Endothelial cell of umbilical vein (primary cell): ENCODE data around the gene ZIC5. TPM values are rescaled to one million over a fixed set of nuclear protein-coding genes. Genes with fewer than 3 reads are reported as not detected.

ENCODE experiments used
- BruUV-seq: library from RNA; stranded (reverse); fragments of 400-500 nt; replicated peaks from 2 replicates; lab custom pipeline; 2021; lab: Mats Ljungman, UMichigan
- CTCF ChIA-PET: fragments of 300-600, 350-600 bp; sonication (Branson Sonifier 250); formaldehyde crosslinking; loops from one replicate; lab custom pipeline; 2021; ENCODE audit warnings: antibody characterized with exemption, inconsistent platforms; lab: Charles Lee
- POLR2A ChIA-PET: fragments of 300-600, 350-600 bp; sonication (Branson Sonifier 250); formaldehyde crosslinking; loops from one replicate; lab custom pipeline; 2021; ENCODE audit warnings: antibody characterized with exemption, inconsistent platforms; lab: Charles Lee
- DNase-seq: peaks from one replicate; pipeline ENCODE4 v3.0.0-alpha.2; 2011; ENCODE audit warnings: low read depth, low spot score
- FAIRE-seq: peaks from 2 replicates; lab custom pipeline; 2011; peaks lifted over from hg19 to GRCh38; lab: Jason Lieb, UNC
- H2AFZ ChIP-seq: 2 replicates; pipeline ENCODE4 v1.6.0; 2012; ENCODE audit warnings: low read depth, low read length, control low read depth, inconsistent platforms
- H3K27ac ChIP-seq: 2 replicates; pipeline ENCODE4 v1.5.1; 2011; ENCODE audit warnings: low read depth, mild to moderate bottlenecking, control low read depth, low read length, moderate library complexity; ENCODE audit not compliant: insufficient read depth
- H3K27me3 ChIP-seq, 2 experiments: 2 replicates each; pipeline versions ENCODE4 v1.6.0 to v1.6.1; 2011; ENCODE audit warnings: low read length in 2 of 2, mixed read lengths in 1 of 2; ENCODE audit not compliant: control insufficient read depth in 2 of 2, insufficient read depth in 2 of 2
- H3K36me3 ChIP-seq, 2 experiments: 2 replicates in 1 of 2; 3 replicates in 1 of 2; pipeline ENCODE4 v1.5.1; 2011; ENCODE audit warnings: low read length in 2 of 2, mild to moderate bottlenecking in 1 of 2, moderate library complexity in 1 of 2; ENCODE audit not compliant: control insufficient read depth in 2 of 2, insufficient read depth in 2 of 2; ENCODE audit errors: extremely low read depth in 1 of 2
- H3K4me1 ChIP-seq: 3 replicates; pipeline ENCODE4 v1.5.1; 2011; ENCODE audit warnings: mild to moderate bottlenecking, low read length; ENCODE audit not compliant: control insufficient read depth, insufficient read depth; ENCODE audit errors: extremely low read depth
- H3K4me2 ChIP-seq: 2 replicates; pipeline ENCODE4 v1.6.1; 2011; ENCODE audit warnings: low read length, control low read depth, mixed read lengths; ENCODE audit not compliant: insufficient read depth
- H3K4me3 ChIP-seq, 3 experiments: fragments of 200-600 bp in 1 of 3; sonication (generic), shearing (Covaris generic) in 1 of 3; replicated peaks in 1 of 3; 2 replicates each; pipeline ENCODE4 v1.5.1; 2011 to 2016; ENCODE audit warnings: control low read depth in 3 of 3, low read length in 3 of 3, mild to moderate bottlenecking in 2 of 3, inconsistent platforms in 1 of 3, low read depth in 1 of 3, moderate library complexity in 1 of 3; ENCODE audit not compliant: insufficient read depth in 1 of 3
- H3K79me2 ChIP-seq: 2 replicates; pipeline ENCODE4 v1.6.0; 2012; ENCODE audit warnings: low read length, inconsistent platforms; ENCODE audit not compliant: control insufficient read depth, insufficient read depth
- H3K9ac ChIP-seq: replicated peaks from 2 replicates; pipeline ENCODE3; 2011; ENCODE audit warnings: low read length, control low read depth; ENCODE audit not compliant: insufficient read depth; ENCODE audit errors: extremely low read depth
- H3K9me1 ChIP-seq: replicated peaks from 3 replicates; pipeline ENCODE4 v1.6.0; 2011; ENCODE audit warnings: mild to moderate bottlenecking, low read length; ENCODE audit not compliant: control insufficient read depth, insufficient read depth; ENCODE audit errors: extremely low read depth
- H3K9me3 ChIP-seq: replicated peaks from 2 replicates; pipeline ENCODE4 v1.5.1; 2012; ENCODE audit warnings: low read length, inconsistent platforms; ENCODE audit not compliant: control insufficient read depth, insufficient read depth
- H4K20me1 ChIP-seq: replicated peaks from 2 replicates; pipeline ENCODE3; 2011; ENCODE audit warnings: mild to moderate bottlenecking, low read length; ENCODE audit not compliant: control insufficient read depth, insufficient read depth; ENCODE audit errors: extremely low read depth
- CTCF ChIP-seq, 2 donors: IDR thresholded peaks; 1 replicate in 1 of 2; 2 replicates in 1 of 2; pipeline ENCODE4 v1.5.1; 2011; ENCODE audit warnings: low read length in 2 of 2, mild to moderate bottlenecking in 2 of 2, moderate library complexity in 2 of 2, control low read depth in 1 of 2, inconsistent platforms in 1 of 2, low read depth in 1 of 2; ENCODE audit not compliant: insufficient read depth in 1 of 2; ENCODE audit errors: extremely low read depth in 1 of 2
- EZH2 ChIP-seq: IDR thresholded peaks from 2 replicates; pipeline ENCODE4 v1.6.1; 2012; ENCODE audit warnings: borderline replicate concordance, low read depth, mild to moderate bottlenecking, moderate library complexity, low read length, inconsistent platforms; ENCODE audit not compliant: severe bottlenecking
- FOS ChIP-seq: IDR thresholded peaks from 2 replicates; pipeline ENCODE4 v1.6.1; 2011; ENCODE audit warnings: mild to moderate bottlenecking, low read length, moderate library complexity, borderline replicate concordance; ENCODE audit not compliant: insufficient read depth
- GATA2 ChIP-seq: IDR thresholded peaks from 2 replicates; pipeline ENCODE4 v1.7.0; 2011; ENCODE audit warnings: low read depth, mild to moderate bottlenecking, moderate library complexity, mixed read lengths, low read length; ENCODE audit not compliant: insufficient read length, insufficient read depth
- JUN ChIP-seq: IDR thresholded peaks from 2 replicates; pipeline ENCODE4 v1.6.1; 2011; ENCODE audit warnings: borderline replicate concordance, low read depth; ENCODE audit not compliant: insufficient read length, insufficient read depth
- MAX ChIP-seq: IDR thresholded peaks from 2 replicates; pipeline ENCODE4 v1.6.1; 2011; ENCODE audit not compliant: insufficient read depth, insufficient read length
- MYC ChIP-seq: IDR thresholded peaks from one replicate; pipeline ENCODE4 v1.6.1; 2011; ENCODE audit warnings: mild to moderate bottlenecking, low read depth, low read length
- POLR2A ChIP-seq: IDR thresholded peaks from 2 replicates; pipeline ENCODE4 v1.6.1; 2012; ENCODE audit warnings: low read depth, mild to moderate bottlenecking, control low read depth, low read length
- POLR2AphosphoS5 ChIP-seq: IDR thresholded peaks from 2 replicates; pipeline ENCODE4 v1.6.1; 2012; ENCODE audit warnings: low read depth, mild to moderate bottlenecking, control low read depth, low read length, moderate library complexity; ENCODE audit not compliant: insufficient read depth
- dilution Hi-C: fragments of 300-500 bp; cut with MboI; formaldehyde crosslinking; loops from one replicate; pipeline ENCODE4 v1.15.0; 2019; ENCODE audit warnings: low sequenced_read_pairs; ENCODE audit not compliant: extremely low pct_ligation_motif_present
- intact Hi-C: fragments of 100-400 bp; cut with micrococcal nuclease; formaldehyde crosslinking; loops from one replicate; pipeline ENCODE4 v1.10.0; 2022
- polyA plus RNA-seq, 4 experiments: library from polyadenylated mRNA; depleted of rRNA in 3 of 4; stranded (reverse) in 3 of 4; unstranded in 1 of 4; fragments of >200 nt; gene quantifications; 2 replicates each; pipeline versions ENCODE4 v1.2.1 to v1.2.3, GENCODE V29; 2011 to 2012; ENCODE audit warnings: missing spikeins in 1 of 4
- total RNA-seq: library from RNA; stranded (reverse); gene quantifications from 2 replicates; pipeline ENCODE4 v1.2.3, GENCODE V29; 2021

ZIC5 gene
- total and polyA plus RNA-seq, 2 donors (not counting 3 experiments of a cell fraction or from before 2014, with no cell fraction given), result not detected

DNA sequence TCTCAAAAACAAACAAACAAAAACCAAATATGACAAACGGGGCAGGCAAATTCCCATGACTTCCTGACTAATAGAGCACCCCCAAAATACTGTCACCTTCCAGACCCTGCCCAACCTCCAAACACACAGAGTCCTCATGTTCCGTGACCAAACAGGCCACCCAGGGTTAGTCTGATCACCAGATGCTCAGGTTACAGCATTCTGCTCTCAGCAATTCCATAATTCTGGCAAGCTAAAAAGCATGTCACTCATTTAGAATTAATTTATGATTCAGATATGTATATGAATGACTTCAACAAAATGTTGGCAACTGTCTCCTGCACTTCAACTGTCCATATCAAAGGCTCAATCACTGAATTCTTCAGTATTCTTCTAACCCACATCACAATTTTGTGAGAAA lies 52.4 kb downstream of the ZIC5 start:
- CTCF ChIA-PET, result interaction anchor here (0.9 to 2.3 kb wide), 3 partner anchors 263 to 595 kb away, joined by 3 to 27 read pairs (median 11); no protein-coding TSS in a partner anchor
- H3K27me3 ChIP-seq, result peaks cover 0 to 5% of the 10 kb centered on the region in 2 experiments

More for the DNA sequence above, 52.4 kb downstream of the ZIC5 start:
- POLR2A ChIA-PET, result no interaction called here
- H3K9ac ChIP-seq, result no peak overlapping the region
- TF ChIP-seq MYC (no peak), JUN (no peak), EZH2 (no peak), MAX (no peak), POLR2A (no peak), FOS (no peak), CTCF (IDR thresholded peaks at IDR 0.05; ENCODE audit: extremely low read depth in 1 of 2, insufficient read depth in 1 of 2, low read depth in 1 of 2, low read length in 2 of 2) (no peak), POLR2AphosphoS5 (no peak), GATA2 (no peak)
- FAIRE-seq, result no peak
- no peaks in the 10 kb centered on the region for H3K9me3 ChIP-seq
- H2AFZ ChIP-seq, result no peak overlapping the region
- no peaks in the 10 kb centered on the region for H3K4me1 ChIP-seq
- BruUV-seq, result no TSS peak
- no peak overlapping the region for H3K4me2 ChIP-seq
- intact Hi-C loops (loop anchor here (10.0 kb wide), 1 partner anchor 474 kb away; no protein-coding TSS in a partner anchor), dilution Hi-C loops (no loop called here)
- DNase-seq, result no peak
- H3K79me2 ChIP-seq, result no peaks in the 10 kb centered on the region
- no peaks in the 10 kb centered on the region for H3K9me1 ChIP-seq
- H3K36me3 ChIP-seq, result no peaks in the 10 kb centered on the region
- H4K20me1 ChIP-seq, result no peaks in the 10 kb centered on the region
- H3K27ac ChIP-seq, result no peak overlapping the region
- no peak overlapping the region for H3K4me3 ChIP-seq
